ENCODE results near the gene RYR2.

Gene RYR2

DNA sequence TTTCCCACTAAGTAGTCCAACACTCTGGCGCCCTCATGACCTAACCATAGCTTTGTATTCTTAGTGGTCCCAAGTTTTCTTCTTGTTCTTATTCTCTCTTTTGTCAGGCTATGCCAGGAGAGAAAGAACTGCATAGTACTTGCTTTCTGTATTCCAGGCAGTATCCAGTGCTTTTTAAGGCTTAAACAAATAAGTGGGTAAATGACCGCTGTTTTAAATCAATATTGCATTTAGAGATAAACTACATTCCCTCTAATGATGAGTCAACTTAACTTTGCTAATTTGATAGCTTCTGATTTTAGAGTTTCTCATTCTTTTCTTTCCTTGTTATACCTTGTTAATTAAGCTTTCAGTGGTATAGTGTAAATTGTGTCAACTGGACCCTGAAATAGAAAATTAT, 709.1 kb downstream of the RYR2 start:
- no peak for ATAC-seq
- TF ChIP-seq ZNF565 (CRISPR knock-in tag; conservative IDR thresholded peaks at IDR 0.05; ENCODE audit: low read depth) (no peak), ISL1 (CRISPR knock-in tag; IDR thresholded peaks at IDR 0.05) (no peak), ZFP3 (CRISPR knock-in tag; IDR thresholded peaks at IDR 0.05) (no peak), RARB (CRISPR knock-in tag; IDR thresholded peaks at IDR 0.05) (no peak), GLIS3 (CRISPR knock-in tag; IDR thresholded peaks at IDR 0.05) (no peak), OSR1 (CRISPR knock-in tag; IDR thresholded peaks at IDR 0.05) (no peak), ZNF8 (CRISPR knock-in tag; IDR thresholded peaks at IDR 0.05) (no peak), ESRRG (CRISPR knock-in tag; IDR thresholded peaks at IDR 0.05) (no peak), ZFP30 (CRISPR knock-in tag; IDR thresholded peaks at IDR 0.05) (no peak)
- TF ChIP-seq, protein P1, sequence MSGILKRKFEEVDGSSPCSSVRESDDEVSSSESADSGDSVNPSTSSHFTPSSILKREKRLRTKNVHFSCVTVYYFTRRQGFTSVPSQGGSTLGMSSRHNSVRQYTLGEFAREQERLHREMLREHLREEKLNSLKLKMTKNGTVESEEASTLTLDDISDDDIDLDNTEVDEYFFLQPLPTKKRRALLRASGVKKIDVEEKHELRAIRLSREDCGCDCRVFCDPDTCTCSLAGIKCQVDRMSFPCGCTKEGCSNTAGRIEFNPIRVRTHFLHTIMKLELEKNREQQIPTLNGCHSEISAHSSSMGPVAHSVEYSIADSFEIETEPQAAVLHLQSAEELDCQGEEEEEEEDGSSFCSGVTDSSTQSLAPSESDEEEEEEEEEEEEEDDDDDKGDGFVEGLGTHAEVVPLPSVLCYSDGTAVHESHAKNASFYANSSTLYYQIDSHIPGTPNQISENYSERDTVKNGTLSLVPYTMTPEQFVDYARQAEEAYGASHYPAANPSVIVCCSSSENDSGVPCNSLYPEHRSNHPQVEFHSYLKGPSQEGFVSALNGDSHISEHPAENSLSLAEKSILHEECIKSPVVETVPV (CRISPR knock-in tag; IDR thresholded peaks at IDR 0.05): no peak
- TF ChIP-seq, protein P2, sequence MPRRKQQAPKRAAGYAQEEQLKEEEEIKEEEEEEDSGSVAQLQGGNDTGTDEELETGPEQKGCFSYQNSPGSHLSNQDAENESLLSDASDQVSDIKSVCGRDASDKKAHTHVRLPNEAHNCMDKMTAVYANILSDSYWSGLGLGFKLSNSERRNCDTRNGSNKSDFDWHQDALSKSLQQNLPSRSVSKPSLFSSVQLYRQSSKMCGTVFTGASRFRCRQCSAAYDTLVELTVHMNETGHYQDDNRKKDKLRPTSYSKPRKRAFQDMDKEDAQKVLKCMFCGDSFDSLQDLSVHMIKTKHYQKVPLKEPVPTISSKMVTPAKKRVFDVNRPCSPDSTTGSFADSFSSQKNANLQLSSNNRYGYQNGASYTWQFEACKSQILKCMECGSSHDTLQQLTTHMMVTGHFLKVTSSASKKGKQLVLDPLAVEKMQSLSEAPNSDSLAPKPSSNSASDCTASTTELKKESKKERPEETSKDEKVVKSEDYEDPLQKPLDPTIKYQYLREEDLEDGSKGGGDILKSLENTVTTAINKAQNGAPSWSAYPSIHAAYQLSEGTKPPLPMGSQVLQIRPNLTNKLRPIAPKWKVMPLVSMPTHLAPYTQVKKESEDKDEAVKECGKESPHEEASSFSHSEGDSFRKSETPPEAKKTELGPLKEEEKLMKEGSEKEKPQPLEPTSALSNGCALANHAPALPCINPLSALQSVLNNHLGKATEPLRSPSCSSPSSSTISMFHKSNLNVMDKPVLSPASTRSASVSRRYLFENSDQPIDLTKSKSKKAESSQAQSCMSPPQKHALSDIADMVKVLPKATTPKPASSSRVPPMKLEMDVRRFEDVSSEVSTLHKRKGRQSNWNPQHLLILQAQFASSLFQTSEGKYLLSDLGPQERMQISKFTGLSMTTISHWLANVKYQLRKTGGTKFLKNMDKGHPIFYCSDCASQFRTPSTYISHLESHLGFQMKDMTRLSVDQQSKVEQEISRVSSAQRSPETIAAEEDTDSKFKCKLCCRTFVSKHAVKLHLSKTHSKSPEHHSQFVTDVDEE (CRISPR knock-in tag; IDR thresholded peaks at IDR 0.05): no peak
- TF ChIP-seq, protein P3, sequence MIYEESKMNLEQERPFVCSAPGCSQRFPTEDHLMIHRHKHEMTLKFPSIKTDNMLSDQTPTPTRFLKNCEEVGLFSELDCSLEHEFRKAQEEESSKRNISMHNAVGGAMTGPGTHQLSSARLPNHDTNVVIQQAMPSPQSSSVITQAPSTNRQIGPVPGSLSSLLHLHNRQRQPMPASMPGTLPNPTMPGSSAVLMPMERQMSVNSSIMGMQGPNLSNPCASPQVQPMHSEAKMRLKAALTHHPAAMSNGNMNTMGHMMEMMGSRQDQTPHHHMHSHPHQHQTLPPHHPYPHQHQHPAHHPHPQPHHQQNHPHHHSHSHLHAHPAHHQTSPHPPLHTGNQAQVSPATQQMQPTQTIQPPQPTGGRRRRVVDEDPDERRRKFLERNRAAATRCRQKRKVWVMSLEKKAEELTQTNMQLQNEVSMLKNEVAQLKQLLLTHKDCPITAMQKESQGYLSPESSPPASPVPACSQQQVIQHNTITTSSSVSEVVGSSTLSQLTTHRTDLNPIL (CRISPR knock-in tag; IDR thresholded peaks at IDR 0.05; ENCODE audit: low read depth): no peak
- TF ChIP-seq, protein P4, sequence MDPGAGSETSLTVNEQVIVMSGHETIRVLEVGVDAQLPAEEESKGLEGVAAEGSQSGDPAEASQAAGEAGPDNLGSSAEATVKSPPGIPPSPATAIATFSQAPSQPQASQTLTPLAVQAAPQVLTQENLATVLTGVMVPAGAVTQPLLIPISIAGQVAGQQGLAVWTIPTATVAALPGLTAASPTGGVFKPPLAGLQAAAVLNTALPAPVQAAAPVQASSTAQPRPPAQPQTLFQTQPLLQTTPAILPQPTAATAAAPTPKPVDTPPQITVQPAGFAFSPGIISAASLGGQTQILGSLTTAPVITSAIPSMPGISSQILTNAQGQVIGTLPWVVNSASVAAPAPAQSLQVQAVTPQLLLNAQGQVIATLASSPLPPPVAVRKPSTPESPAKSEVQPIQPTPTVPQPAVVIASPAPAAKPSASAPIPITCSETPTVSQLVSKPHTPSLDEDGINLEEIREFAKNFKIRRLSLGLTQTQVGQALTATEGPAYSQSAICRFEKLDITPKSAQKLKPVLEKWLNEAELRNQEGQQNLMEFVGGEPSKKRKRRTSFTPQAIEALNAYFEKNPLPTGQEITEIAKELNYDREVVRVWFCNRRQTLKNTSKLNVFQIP (CRISPR knock-in tag; IDR thresholded peaks at IDR 0.05; ENCODE audit: borderline replicate concordance, low read depth): no peak

DNA sequence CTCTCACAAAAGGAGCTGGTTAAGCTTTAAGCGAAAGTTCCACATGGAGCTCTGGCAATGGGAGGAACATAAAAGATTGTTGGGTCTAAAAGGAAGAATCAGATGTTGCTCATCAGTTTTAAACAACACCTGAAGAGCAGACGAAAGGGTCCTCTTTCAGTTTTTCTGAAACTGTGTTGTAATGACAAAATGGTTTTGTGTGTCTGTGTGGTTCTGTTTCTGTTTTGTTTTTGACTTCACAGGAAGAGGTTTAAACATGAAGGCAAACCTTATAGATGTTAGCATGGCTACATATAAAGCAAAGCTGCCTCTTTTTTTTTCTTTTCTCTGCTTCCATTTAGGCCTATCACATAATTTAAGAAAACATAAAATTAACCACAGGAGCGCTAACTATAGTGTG, 712.6 kb downstream of the RYR2 start:
- ATAC-seq: no peak

DNA sequence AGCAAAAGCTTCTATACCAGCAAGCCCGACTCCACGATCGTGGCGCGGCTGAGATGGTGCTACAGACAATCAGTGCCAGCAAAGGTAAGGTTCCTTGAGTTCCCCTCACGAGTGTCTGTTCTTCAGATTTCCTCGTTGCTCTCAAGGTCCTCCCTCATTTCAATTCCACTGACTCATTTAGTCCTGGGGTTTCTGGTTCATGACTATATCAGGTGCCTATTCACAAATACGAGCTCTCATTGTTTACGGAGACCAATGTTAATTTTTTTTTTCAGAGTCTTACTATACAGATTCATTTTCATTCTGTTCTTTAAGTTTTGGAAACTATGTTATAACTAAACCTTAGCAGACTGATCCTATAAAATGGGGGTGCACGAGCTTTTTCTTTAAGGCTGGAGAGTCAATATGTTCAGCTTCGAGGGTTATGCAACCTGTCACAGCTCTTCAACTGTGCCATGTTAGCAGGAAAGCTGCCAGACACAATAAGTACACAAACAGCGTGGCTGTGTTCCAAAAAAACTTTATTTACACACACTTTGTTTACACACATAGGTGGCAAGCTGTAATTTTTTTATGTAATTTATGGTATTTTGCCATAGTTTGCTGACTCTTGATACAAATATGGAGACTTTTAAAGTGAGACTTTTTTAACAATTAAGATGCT, 714.5 kb downstream of the RYR2 start:
- no peak for TF ChIP-seq TCF4 (CRISPR knock-in tag; IDR thresholded peaks at IDR 0.05; ENCODE audit: borderline replicate concordance)
- TF ChIP-seq, protein P5, sequence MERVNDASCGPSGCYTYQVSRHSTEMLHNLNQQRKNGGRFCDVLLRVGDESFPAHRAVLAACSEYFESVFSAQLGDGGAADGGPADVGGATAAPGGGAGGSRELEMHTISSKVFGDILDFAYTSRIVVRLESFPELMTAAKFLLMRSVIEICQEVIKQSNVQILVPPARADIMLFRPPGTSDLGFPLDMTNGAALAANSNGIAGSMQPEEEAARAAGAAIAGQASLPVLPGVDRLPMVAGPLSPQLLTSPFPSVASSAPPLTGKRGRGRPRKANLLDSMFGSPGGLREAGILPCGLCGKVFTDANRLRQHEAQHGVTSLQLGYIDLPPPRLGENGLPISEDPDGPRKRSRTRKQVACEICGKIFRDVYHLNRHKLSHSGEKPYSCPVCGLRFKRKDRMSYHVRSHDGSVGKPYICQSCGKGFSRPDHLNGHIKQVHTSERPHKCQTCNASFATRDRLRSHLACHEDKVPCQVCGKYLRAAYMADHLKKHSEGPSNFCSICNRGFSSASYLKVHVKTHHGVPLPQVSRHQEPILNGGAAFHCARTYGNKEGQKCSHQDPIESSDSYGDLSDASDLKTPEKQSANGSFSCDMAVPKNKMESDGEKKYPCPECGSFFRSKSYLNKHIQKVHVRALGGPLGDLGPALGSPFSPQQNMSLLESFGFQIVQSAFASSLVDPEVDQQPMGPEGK (CRISPR knock-in tag; IDR thresholded peaks at IDR 0.05; ENCODE audit: borderline replicate concordance): no peak
- ATAC-seq: no peak

More for the DNA sequence above, 712.6 kb downstream of the RYR2 start:
- no peak for TF ChIP-seq ZNF565 (CRISPR knock-in tag; conservative IDR thresholded peaks at IDR 0.05; ENCODE audit: low read depth)
- no peak for TF ChIP-seq ZFP3 (CRISPR knock-in tag; IDR thresholded peaks at IDR 0.05)
- TF ChIP-seq ZNF8 (CRISPR knock-in tag; IDR thresholded peaks at IDR 0.05): no peak
- TF ChIP-seq PPARA (CRISPR knock-in tag; IDR thresholded peaks at IDR 0.05; ENCODE audit: borderline replicate concordance): no peak
- no peak for TF ChIP-seq TOX (CRISPR knock-in tag; IDR thresholded peaks at IDR 0.05; ENCODE audit: borderline replicate concordance)

DNA sequence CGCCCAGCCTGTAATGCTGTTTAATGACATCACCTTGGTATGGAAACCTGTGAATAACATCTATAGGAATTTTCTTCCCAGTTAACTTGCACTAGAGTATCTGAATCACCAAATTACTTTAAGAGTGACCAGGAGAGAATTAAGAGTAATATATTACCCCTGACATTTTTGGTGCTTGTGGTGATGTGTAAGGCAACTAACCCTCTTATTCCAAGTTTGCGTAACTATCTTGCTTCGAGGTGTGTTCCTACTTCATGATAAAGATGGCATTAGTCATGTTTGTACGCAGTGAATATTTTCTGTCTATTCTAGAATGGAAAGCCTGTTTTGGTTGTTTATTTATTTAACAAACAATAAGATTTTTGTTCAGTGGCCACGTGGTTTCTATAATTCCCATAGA, 717.4 kb downstream of the RYR2 start:
- TF ChIP-seq ZNF565 (CRISPR knock-in tag; conservative IDR thresholded peaks at IDR 0.05; ENCODE audit: low read depth): no peak
- no peak for TF ChIP-seq ZFP3 (CRISPR knock-in tag; IDR thresholded peaks at IDR 0.05)
- no peak for ATAC-seq
